Left ventricle myocardium inferior (tissue), 1 donor: Measurements from ENCODE around the gene TMEM201. TPM values are rescaled to one million over a fixed set of nuclear protein-coding genes. Genes with fewer than 3 reads are reported as not detected.

Source experiments
- DNase-seq: peaks from one replicate; pipeline ENCODE4 v3.0.0-alpha.2; 2020
- H3K27ac ChIP-seq: fragments of 200-600 bp; replicated peaks from 2 replicates; pipeline ENCODE4 v1.8.0; 2021
- H3K27me3 ChIP-seq: fragments of 200-600 bp; 2 replicates; pipeline ENCODE4 v1.8.0; 2021; ENCODE audit warnings: low read depth
- H3K36me3 ChIP-seq: fragments of 200-600 bp; 2 replicates; pipeline ENCODE4 v1.8.0; 2021
- H3K4me1 ChIP-seq: fragments of 200-600 bp; 2 replicates; pipeline ENCODE4 v1.8.0; 2021
- H3K4me3 ChIP-seq: fragments of 200-600 bp; 2 replicates; pipeline ENCODE4 v1.8.0; 2021; ENCODE audit warnings: mild to moderate bottlenecking, moderate library complexity
- H3K9me3 ChIP-seq: fragments of 200-600 bp; replicated peaks from 2 replicates; pipeline ENCODE4 v1.8.0; 2021
- CTCF ChIP-seq: fragments of 200-600 bp; IDR thresholded peaks from 2 replicates; pipeline ENCODE4 v1.8.0; 2021; ENCODE audit warnings: antibody characterized with exemption, mild to moderate bottlenecking, borderline replicate concordance
- intact Hi-C: fragments of 100-400 bp; cut with micrococcal nuclease; formaldehyde crosslinking; loops from one replicate; pipeline ENCODE4 v1.11.0; 2022
- long read RNA-seq: library from polyadenylated mRNA; unstranded; transcript quantifications from one replicate; pipeline ENCODE4 v2.0.0, GENCODE V29; 2021
- total RNA-seq: library from RNA; stranded (reverse); fragmentation: NEBNext Ultra II Directional; extraction: Animal tissue kit (Norgen Biotek cat#: 25700); gene quantifications from one replicate; pipeline ENCODE4 v1.2.1, GENCODE V29; 2021
- donor health status: DM: no; HTN: yes; CAD: no; lungs with severe emphysema.

The TMEM201 gene
- total RNA-seq: 21.1 TPM
- long read RNA-seq, transcript TMEM201-201 (6 exons, 3,851 nt): major isoform, 51 of 85 reads
- long read RNA-seq, partial matches to known transcripts: 19 of 85 reads
- long read RNA-seq, other reads (novel, unspliced or antisense): 14 of 85 reads

- TF ChIP-seq CTCF: peak; percentile 95
- no peaks in the 10 kb centered on the region for H3K36me3 ChIP-seq
- intact Hi-C loops: no loop called here
- H3K4me3 ChIP-seq: peak within 1 kb of the TSS; percentile 76
- H3K27ac ChIP-seq: peak within 1 kb of the TSS; percentile 83
- H3K9me3 ChIP-seq: no peaks in the 10 kb centered on the region
- peak; percentile 96 for DNase-seq
- H3K4me1 ChIP-seq: peaks cover 50% of the 10 kb centered on the region
- H3K27me3 ChIP-seq: no peaks in the 10 kb centered on the region
Observed at GRCh38 chr1:9588551-9589143, at the start of gene TMEM201. Gene TMEM201 (plus strand): TSS chr1:9588911. CDS start chr1:9588931, 20 bp downstream.

- intact Hi-C loops: no loop called here
- DNase-seq: peak; percentile 97
- H3K27me3 ChIP-seq: no peaks in the 10 kb centered on the region
- peak within 1 kb of the TSS; percentile 92 for H3K4me3 ChIP-seq
- H3K27ac ChIP-seq: peak within 1 kb of the TSS; percentile 88
- H3K4me1 ChIP-seq: peaks cover 43% of the 10 kb centered on the region
- H3K9me3 ChIP-seq: no peaks in the 10 kb centered on the region
- peak; percentile 19 for TF ChIP-seq CTCF
- no peaks in the 10 kb centered on the region for H3K36me3 ChIP-seq
Observed at GRCh38 chr1:9539165-9539828, 49.4 kb upstream of the TMEM201 start, which contains the start of gene SLC25A33. Gene SLC25A33 (plus strand): TSS chr1:9539465. CDS start chr1:9539692, 227 bp downstream.

GRCh38 chr1:9539829-9540550, 48.7 kb upstream of the TMEM201 start:
- DNase-seq: peak; percentile 41
- peak overlapping the region; percentile 92 for H3K4me3 ChIP-seq
- intact Hi-C loops: no loop called here
- TF ChIP-seq CTCF: no peak
- H3K27ac ChIP-seq: peak overlapping the region; percentile 88
- no peaks in the 10 kb centered on the region for H3K9me3 ChIP-seq
- H3K36me3 ChIP-seq: no peaks in the 10 kb centered on the region
- H3K4me1 ChIP-seq: peaks cover 43% of the 10 kb centered on the region
- no peaks in the 10 kb centered on the region for H3K27me3 ChIP-seq

GRCh38 chr1:9542430-9542829, 46.3 kb upstream of the TMEM201 start:
- H3K27ac ChIP-seq: peak overlapping the region; percentile 49
- intact Hi-C loops: no loop called here
- no peaks in the 10 kb centered on the region for H3K27me3 ChIP-seq
- no peak for TF ChIP-seq CTCF
- no peaks in the 10 kb centered on the region for H3K36me3 ChIP-seq
- no peak for DNase-seq
- peaks cover 49% of the 10 kb centered on the region for H3K4me1 ChIP-seq
- peak overlapping the region; percentile 1 for H3K4me3 ChIP-seq
- H3K9me3 ChIP-seq: no peaks in the 10 kb centered on the region

- H3K27ac ChIP-seq: no peak overlapping the region
- H3K27me3 ChIP-seq: no peaks in the 10 kb centered on the region
- intact Hi-C loops: no loop called here
- no peaks in the 10 kb centered on the region for H3K36me3 ChIP-seq
- peaks cover 58% of the 10 kb centered on the region for H3K4me1 ChIP-seq
- no peak overlapping the region for H3K4me3 ChIP-seq
- H3K9me3 ChIP-seq: no peaks in the 10 kb centered on the region
- no peak for DNase-seq
- no peak for TF ChIP-seq CTCF
Observed at GRCh38 chr1:9544926-9545325, 43.8 kb upstream of the TMEM201 start.
